ENCODE results near the gene SLC39A7.

DNA sequence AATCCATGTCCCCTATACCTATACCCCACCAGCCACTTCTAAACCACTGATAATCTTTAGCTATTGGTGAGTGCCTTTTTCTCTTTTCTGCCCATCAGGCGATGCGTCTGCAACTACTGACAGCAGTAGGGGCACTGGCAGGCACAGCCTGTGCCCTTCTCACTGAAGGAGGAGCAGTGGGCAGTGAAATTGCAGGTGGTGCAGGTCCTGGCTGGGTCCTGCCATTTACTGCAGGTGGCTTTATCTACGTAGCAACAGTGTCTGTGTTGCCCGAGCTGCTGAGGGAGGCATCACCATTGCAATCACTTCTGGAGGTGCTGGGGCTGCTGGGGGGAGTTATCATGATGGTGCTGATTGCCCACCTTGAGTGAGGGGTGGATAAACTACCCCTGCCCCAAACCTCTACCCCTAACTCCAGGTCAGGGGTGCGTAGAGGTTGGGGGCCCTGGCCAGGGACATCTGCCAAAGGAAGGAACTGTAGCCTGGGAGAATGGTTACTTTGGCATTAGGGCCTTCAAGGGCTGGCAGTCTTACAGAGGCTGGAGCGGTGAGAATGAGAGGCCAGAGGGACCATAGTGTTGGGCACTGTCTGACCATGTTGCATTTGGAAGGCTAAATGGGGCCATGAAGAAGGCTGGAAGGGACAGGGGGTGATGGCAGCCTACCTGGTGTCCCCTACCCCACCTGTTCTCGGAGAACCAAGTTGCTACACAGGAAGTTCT is 2.9 kb downstream of the SLC39A7 start:
- TF ChIP-seq ZNF8 (CRISPR knock-in tag; IDR thresholded peaks at IDR 0.05), result no peak
- TF ChIP-seq ZNF70 (CRISPR knock-in tag; IDR thresholded peaks at IDR 0.05), result no peak
- TF ChIP-seq OSR1 (CRISPR knock-in tag; IDR thresholded peaks at IDR 0.05), result no peak
- TF ChIP-seq ESRRG (CRISPR knock-in tag; IDR thresholded peaks at IDR 0.05), result no peak
- TF ChIP-seq, protein P1, sequence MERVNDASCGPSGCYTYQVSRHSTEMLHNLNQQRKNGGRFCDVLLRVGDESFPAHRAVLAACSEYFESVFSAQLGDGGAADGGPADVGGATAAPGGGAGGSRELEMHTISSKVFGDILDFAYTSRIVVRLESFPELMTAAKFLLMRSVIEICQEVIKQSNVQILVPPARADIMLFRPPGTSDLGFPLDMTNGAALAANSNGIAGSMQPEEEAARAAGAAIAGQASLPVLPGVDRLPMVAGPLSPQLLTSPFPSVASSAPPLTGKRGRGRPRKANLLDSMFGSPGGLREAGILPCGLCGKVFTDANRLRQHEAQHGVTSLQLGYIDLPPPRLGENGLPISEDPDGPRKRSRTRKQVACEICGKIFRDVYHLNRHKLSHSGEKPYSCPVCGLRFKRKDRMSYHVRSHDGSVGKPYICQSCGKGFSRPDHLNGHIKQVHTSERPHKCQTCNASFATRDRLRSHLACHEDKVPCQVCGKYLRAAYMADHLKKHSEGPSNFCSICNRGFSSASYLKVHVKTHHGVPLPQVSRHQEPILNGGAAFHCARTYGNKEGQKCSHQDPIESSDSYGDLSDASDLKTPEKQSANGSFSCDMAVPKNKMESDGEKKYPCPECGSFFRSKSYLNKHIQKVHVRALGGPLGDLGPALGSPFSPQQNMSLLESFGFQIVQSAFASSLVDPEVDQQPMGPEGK (CRISPR knock-in tag; IDR thresholded peaks at IDR 0.05; ENCODE audit: borderline replicate concordance), result no peak
- TF ChIP-seq SNAI2 (CRISPR knock-in tag; IDR thresholded peaks at IDR 0.05), result no peak
- no peak for TF ChIP-seq RARB (CRISPR knock-in tag; IDR thresholded peaks at IDR 0.05)
- TF ChIP-seq TOX (CRISPR knock-in tag; IDR thresholded peaks at IDR 0.05; ENCODE audit: borderline replicate concordance), result no peak
